Activated T-cell treated with anti-CD3 and anti-CD28 coated beads for 24 hours (primary cell): ENCODE measurements around the gene IL17RA.
"Not testable (repeated sequence)": the region's sequence is repeated elsewhere in the genome, so short reads cannot be mapped to it uniquely, and the experiment has no call there.

ENCODE experiments used
- DNase-seq: peaks from one replicate; pipeline ENCODE4 v3.0.0-alpha.2; 2020; ENCODE audit warnings: low read depth

IL17RA gene

GRCh38 chr22:17120711-17121232 is 36.0 kb downstream of the IL17RA start:
- no peak for DNase-seq

DNA sequence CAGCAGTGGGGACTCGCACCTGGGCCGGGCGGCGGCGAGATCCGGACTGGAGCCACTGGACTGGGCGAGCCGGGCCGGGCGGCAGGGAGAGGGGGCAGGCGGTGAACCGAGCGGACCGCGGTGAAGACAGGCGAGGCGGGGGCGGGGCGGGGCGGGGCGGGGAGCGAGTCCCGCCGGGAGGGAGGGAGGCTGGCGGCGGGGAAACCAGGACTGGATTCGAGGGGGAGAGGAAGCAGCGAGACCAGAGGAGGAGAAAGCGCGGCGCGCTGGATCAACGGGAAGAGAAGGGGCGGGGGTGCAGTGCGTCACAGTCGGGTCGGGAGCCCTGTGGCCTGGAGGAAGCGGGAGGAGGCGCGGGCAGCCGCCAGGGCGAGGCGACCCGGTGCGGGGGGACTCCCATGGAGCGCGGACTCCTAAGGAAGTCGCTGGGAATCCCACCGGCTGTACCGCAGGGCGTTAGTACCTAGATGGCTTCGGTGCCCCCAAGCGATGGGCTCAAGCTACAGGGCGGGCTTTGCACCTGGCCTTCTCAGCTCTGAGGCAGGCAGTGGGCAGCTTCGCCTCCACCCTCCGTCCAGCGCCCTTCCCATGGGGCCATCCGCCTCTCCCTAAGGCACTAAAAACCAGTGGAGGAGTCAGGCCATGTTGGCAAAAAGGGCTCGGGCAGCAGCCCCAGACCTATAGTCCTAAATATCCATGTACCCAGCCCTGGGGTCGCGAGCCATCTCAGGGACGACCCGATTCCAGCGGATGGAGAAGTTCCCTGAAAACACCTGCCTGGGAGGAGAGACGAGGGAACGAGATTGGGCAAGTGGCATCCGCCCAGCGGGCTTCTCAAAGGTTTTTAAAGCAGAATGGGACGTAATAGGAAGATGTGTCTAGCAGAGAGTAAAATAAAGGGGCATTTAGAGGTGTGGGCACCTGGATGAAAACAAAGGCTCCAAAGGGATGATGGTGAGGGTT is 36.7 kb downstream of the IL17RA start, which contains the start of gene TMEM121B:
Gene TMEM121B (minus strand): TSS at position 128 of the 963 bp plus-strand sequence. CDS start 233 bp downstream, outside the sequence.
- no peak for DNase-seq

DNA sequence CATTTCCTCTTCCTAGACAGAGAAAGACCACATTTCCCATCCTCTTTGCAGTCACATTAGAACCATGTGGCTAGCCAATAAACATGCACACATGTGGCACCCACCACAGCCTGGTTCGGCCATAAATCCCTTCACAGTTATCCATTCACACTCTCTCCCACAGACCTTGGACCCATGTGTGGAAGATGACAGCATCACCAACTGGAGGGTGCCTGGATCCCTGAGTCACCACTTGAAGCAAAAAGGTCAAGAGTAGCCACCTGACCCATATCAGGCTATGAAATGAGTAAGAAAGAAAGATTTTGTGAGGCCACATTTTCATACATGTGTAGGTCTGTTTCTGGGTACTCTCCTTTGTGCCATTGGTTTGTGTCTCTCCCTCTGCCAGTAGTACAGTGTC is 45.4 kb downstream of the IL17RA start:
- DNase-seq: no peak

- DNase-seq: no peak
Measured at GRCh38 chr22:17131686-17132085, 46.9 kb downstream of the IL17RA start.

DNA sequence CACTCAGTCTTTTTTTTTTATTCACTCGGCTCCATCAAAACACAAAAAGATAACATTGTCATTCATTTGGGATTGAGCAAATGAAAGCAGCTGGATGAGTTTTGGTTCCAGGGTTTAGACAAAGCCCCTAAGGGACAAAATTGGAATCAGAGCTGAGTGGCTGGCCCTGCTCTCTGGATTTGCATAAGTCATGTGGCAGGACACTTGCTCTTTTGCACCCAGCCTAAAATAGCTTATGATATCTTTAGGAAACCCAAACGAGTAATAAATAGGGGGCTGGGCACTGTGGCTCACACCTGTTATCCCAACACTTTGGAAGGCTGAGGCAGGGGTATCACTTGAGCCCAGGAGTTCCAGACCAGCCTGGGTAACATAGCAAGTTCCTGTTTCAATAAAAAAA is 47.3 kb downstream of the IL17RA start:
- no peak for DNase-seq

DNA sequence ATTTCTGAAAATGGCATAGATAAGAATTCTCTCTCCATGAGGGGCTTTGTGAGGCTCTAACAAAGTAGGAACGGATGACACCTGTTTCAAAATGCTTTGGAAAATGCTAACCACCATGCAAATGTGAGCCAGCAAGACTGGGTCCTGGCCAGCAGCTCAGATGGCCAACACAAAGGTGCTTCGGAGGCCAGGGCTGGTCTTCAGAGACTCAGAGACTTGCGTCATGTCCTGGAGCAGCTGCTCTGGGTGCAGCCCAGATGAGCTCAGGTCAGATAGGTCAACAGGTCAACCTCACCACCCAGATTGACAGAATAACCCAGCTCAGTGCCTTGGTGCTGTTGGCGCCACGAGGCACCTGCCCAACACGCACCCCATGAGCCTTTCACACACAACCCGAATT is 48.3 kb downstream of the IL17RA start:
- DNase-seq: no peak

GRCh38 chr22:17135153-17135760 is 50.5 kb downstream of the IL17RA start:
- DNase-seq: no peak

DNA sequence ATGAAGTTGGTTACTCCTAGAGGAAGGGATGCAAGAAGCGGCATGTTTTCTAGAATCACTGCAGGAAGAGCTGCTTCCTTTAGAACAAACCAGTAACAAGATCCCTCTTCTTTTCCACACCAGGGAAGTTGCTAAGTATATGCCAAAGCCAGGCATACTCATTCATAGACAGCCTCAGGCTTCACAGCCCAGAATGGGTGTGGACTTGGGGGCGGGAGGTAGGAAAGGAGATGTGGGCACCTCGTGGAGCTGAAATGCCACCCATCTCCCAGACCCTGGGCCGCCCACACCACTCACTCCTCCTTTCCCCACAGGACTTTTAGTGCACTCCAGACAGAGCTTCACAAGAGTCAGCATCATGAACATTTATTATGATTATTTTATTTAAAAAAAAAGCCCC is 52.4 kb downstream of the IL17RA start:
- no peak for DNase-seq

DNA sequence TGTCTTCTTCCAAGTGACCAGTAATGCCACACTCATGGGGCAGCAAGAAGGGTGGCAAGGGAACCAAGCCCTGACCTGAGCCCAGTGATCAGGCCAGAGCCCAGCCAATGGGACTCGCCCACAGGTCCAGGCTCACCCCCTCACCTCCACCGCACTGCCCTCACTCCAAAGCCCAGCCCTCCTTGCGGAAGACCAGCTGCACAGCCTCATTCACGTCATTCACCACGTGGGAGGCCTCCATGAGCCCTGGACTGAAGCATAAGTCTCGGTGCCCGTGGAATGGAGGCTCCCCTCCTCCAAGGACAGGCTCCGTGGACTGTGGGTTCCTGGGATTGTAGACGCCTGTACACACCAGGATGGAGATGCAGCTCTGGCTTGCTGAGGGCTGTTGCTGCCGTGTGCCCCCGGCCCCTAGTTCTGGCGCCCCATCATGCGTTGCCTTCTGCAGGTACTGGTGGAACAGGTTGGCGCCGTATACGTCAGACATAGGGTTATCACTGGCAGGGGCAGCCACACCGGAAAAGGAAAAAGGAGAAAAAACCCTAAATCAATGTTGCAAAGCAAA is 53.1 kb downstream of the IL17RA start:
- DNase-seq: no peak

DNA sequence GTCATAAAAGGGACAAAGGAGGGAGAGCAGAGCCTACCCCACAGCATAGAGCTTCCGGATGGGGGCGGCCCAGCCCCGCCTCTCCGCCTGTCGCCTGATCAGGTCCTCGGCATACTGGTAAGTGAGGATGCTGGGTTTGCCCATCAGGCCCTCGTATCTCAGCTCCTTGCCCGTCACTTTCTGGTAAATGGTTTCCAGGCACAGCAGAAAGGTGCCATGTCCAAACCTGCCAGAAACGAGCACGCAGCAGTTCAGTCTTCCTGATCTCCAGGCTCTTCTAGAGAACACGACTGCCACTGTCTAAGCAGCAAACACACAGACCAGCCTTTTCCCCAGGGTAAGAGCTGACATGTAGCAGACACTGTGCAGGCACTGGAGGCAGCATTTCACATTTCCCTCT is 53.7 kb downstream of the IL17RA start:
- no peak for DNase-seq

GRCh38 chr22:17140022-17140421 is 55.2 kb downstream of the IL17RA start:
- no peak for DNase-seq

GRCh38 chr22:17140826-17141766 is 56.3 kb downstream of the IL17RA start:
- no peak for DNase-seq

GRCh38 chr22:17143101-17143500 is 58.3 kb downstream of the IL17RA start:
- DNase-seq: no peak

DNA sequence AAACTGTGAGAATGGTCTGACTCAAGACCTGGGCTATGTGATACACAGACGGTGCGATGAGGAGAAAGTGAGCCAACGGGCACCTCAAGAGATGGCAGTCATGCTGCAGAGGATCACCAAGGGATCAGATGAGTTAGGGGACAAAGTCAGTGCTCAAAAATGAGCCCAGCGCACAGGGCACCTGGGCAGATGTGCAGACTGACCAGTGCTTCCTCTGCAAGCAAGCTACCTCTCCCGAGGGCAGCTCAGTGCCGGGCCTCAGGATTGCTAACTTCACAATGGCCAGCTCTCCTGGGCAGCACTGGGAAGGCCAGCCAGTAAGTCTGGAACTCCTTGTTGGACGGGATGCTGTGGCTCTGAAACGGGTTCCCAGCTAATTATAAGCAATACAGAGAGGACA is 59.0 kb downstream of the IL17RA start:
- no peak for DNase-seq

DNA sequence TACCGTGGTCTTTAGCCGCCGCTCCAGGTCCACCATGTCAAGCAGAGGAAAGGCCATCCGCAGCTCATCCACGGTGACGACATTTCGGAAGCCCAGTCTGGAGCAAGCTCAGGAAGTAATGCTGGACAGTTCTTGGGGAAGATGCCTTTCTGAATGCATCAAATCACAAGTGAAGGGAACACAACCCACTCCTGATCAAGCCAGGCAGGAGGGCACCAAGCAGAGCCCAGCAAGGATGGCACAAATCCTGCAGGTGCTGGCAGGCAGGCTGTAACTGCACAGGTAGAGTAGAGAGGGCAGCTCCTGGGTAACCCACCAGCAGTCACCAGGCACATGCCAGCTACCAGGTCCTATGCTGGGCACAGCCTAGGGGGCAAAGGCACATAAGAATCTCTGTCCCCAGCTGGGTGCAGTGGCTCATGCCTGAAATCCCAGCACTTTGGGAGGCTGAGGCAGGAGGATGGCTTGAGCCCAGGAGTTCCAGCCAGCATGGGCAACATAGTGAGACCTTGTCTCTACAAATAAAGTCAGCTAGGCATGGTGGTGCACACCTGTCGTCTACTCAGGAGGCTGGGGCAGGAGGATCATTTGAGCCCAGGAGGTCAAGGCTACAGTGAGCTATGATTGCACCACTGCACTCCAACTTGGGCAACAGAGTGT is 60.4 kb downstream of the IL17RA start:
- no peak for DNase-seq

- not testable (repeated sequence) for DNase-seq
Measured at GRCh38 chr22:17147458-17147857, 62.7 kb downstream of the IL17RA start.

DNA sequence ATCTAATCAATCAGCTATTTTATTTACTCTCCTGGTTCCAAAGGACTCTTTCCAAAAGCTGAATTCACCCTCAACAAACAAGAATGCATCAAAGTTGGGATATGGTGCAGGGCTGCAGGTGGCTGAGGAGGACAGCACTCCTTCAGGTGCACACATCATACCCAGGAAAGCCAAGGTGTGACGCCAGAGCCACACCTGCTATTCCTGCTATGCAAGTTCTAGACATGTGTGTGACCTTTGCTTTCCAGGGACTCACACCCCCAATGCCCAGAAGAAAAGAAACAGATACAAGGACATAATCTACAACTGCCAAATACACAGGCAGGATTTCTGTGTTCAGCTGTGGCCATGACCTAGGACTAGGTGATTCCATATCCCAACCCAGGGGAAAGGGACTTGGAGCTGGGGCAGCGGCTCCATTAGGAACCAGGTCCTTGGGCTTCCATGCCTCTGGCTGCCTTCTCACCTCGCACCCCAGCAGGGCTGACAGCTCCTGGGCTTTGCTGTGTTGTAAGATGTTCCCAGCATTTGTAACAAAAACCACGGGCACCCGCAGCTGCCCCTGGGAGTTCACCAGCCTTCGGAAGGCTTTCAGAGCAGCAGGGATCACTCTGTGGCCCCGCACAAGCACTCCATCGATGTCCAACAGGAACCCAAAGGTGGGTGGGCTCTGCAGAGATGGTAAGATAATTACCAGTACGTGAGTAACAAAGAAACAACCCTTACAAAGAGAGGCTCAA is 64.4 kb downstream of the IL17RA start:
- no peak for DNase-seq

DNA sequence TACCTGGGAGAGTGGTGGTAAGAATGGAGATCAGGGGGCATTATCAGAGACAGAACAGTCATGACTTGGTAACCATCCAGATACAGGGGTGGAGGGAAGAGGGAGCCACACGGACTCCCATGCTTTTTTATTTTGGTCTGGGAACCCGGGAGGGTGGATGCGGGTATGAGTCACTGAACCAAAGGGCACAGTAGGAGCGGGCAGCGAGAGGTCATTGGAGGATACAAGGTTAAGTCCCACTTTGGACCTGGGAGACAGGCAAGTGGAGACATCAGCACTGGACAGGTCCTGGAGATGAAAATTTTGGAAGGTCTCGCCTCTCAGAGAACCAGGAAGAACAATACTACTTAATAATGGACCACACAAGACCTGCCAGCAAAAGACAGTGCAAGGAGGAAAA is 67.5 kb downstream of the IL17RA start:
- no peak for DNase-seq

- no peak for DNase-seq
Measured at GRCh38 chr22:17152971-17153370, 68.2 kb downstream of the IL17RA start.

GRCh38 chr22:17155941-17156340 is 71.1 kb downstream of the IL17RA start:
- DNase-seq: no peak
